Heart left ventricle (tissue), 13 donors: Measurements from ENCODE around the gene FOLR2.

Experiments used
- POLR2A ChIP-seq, 2 donors: fragments of 450-650 bp; IDR thresholded peaks; one replicate each; pipeline ENCODE4 v1.6.1; 2017; ENCODE audit warnings: antibody characterized with exemption in 2 of 2, mild to moderate bottlenecking in 2 of 2, moderate library complexity in 2 of 2
- TF ChIP-seq, protein P1 (sequence below), 12 donors: fragments of 200-600 bp; sonication (generic) in 4 of 12; IDR thresholded peaks; one replicate each; pipeline versions ENCODE4 v1.5.0 to v1.8.0; 2018 to 2022; ENCODE audit warnings: antibody characterized with exemption in 12 of 12, mild to moderate bottlenecking in 5 of 12
- donor health status: ischemic (EF 13 %, LVEDD 7.1; RV severe dilation, severe dysfunction).
- donor health status: DM: no; HTN: yes; CAD: no.
- donor health status: DM: no; HTN: no; CAD: no.
- donor health status: ischemic (EF 25% LVEDD 6.9; RV normal size, moderate dysfunction).
- donor health status: ischemic (EF 25% LVEDD 5.7; RV mildly dilated, moderate dysfunction).
- donor health status: ischemic (EF 35%, LVEDD 5.7; RV mildly dilated, moderate dysfunction).
- donor health status: nonischemic (EF 11% LVEDD 7.7; RV severe dilation, severe dysfunction).
- donor health status: DM: yes; HTN: yes; CAD: no.
- donor health status: PGD.
- donor health status: ischemic (EF 29% LVEDD 5.4; RV normal size, mild dysfunction).
- donor health status: nonischemic (EF 23%, LVEDD 6.1; RV moderate dilation, normal function).

- TF ChIP-seq, protein P1, sequence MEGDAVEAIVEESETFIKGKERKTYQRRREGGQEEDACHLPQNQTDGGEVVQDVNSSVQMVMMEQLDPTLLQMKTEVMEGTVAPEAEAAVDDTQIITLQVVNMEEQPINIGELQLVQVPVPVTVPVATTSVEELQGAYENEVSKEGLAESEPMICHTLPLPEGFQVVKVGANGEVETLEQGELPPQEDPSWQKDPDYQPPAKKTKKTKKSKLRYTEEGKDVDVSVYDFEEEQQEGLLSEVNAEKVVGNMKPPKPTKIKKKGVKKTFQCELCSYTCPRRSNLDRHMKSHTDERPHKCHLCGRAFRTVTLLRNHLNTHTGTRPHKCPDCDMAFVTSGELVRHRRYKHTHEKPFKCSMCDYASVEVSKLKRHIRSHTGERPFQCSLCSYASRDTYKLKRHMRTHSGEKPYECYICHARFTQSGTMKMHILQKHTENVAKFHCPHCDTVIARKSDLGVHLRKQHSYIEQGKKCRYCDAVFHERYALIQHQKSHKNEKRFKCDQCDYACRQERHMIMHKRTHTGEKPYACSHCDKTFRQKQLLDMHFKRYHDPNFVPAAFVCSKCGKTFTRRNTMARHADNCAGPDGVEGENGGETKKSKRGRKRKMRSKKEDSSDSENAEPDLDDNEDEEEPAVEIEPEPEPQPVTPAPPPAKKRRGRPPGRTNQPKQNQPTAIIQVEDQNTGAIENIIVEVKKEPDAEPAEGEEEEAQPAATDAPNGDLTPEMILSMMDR (IDR thresholded peaks at IDR 0.05) = no peak
- no peak for TF ChIP-seq POLR2A (IDR thresholded peaks at IDR 0.05)
These were observed 28.0 kb downstream of the FOLR2 start for GRCh38 chr11:72244361-72245262.
